ENCODE measurements around the gene MIS18BP1.
A peak's percentile ranks its signal among the peaks of the same experiment; 100 is the strongest.
"Not testable (repeated sequence)": the region's sequence is repeated elsewhere in the genome, so short reads cannot be mapped to it uniquely, and the experiment has no call there.

The MIS18BP1 gene

DNA sequence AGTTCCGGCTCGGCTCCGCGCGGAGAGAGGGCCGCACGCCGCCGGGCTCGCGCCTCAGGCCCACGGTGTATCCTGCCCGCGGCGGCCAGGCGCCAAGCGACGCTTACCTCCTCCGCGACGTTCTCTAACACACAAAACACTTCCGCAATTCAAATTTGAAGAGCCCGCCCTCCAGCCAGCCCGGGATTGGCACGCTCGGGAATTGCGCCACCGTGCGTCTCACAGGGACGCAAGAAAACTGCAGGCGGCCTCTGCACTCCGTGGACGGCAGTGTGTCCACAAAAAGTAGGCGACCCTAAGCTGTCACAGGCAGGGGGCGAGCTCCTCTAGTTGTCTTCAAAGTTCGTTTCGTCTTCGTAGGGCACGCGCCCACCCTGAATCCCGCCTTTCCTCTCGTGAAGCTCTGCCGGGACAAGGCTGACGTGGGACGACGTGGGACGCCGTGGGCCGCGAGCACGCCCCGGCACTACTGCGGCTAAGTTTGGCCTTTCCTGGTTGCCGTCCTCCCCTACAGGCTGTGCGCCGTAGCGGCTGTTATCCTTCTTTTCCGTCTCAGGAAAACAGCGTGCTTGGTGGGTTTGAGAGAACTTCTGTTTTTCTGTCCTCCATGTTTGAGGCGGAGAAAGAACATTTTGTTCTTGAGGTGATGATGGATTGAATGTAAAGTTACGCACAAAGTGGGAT is at the start of gene MIS18BP1:
Gene MIS18BP1 (minus strand): TSS at position 133 of the 684 bp plus-strand sequence. CDS start 5,916 bp downstream, outside the sequence.
- peaks cover 12% of the 10 kb centered on the region for H3K27me3 Mint-ChIP-seq (ENCODE audit: low read depth, poor library complexity)
- peak within 1 kb of the TSS; percentile 95 for H3K4me3 Mint-ChIP-seq
- DNase-seq = peak; percentile 93
- peaks cover 17% of the 10 kb centered on the region for H3K36me3 Mint-ChIP-seq (ENCODE audit: low read depth)
- peaks cover 49% of the 10 kb centered on the region for H3K9me3 Mint-ChIP-seq
- TF ChIP-seq, protein P1, sequence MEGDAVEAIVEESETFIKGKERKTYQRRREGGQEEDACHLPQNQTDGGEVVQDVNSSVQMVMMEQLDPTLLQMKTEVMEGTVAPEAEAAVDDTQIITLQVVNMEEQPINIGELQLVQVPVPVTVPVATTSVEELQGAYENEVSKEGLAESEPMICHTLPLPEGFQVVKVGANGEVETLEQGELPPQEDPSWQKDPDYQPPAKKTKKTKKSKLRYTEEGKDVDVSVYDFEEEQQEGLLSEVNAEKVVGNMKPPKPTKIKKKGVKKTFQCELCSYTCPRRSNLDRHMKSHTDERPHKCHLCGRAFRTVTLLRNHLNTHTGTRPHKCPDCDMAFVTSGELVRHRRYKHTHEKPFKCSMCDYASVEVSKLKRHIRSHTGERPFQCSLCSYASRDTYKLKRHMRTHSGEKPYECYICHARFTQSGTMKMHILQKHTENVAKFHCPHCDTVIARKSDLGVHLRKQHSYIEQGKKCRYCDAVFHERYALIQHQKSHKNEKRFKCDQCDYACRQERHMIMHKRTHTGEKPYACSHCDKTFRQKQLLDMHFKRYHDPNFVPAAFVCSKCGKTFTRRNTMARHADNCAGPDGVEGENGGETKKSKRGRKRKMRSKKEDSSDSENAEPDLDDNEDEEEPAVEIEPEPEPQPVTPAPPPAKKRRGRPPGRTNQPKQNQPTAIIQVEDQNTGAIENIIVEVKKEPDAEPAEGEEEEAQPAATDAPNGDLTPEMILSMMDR (IDR thresholded peaks at IDR 0.05) = peak; percentile 75
- H3K27ac Mint-ChIP-seq = peak within 1 kb of the TSS; percentile 99
- peaks cover 10% of the 10 kb centered on the region for H3K4me1 Mint-ChIP-seq

DNA sequence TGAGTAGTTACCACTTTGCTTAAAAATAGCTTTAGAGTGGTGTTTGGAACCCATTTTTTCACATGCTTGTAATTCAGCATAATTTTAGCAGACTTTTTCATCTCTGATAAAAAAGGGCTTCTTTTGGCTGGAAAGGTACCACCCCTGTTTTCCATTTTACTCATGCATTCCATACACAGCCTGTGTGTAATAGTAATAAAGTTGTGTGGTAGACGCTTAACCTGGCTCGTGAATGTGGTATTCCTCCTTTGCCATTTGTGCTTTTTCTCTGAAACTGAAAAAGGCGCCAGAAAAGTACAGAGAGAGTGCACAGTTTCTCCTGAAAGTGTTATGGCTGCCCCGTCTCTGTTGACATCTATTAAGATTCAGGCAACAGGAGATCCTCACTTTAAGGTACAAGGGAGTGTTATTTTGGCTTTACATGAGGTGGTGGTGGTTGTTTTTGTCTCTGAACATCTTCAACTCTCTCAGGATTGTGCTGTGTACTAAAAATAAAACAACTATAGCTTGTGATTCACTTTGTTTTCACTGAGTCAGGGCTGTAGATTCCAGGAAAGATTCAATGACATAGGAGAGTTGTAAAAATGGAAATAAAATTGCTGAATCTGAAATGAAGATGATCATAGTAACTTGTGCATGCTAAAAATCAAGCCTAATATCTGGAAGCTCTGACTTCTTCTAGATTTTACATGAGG is 45.6 kb upstream of the MIS18BP1 start:
- H3K36me3 Mint-ChIP-seq (ENCODE audit: low read depth) = no peaks in the 10 kb centered on the region
- TF ChIP-seq, protein P1 (IDR thresholded peaks at IDR 0.05) = no peak
- no peak overlapping the region for H3K4me3 Mint-ChIP-seq
- no peak for DNase-seq
- no peaks in the 10 kb centered on the region for H3K27me3 Mint-ChIP-seq (ENCODE audit: low read depth, poor library complexity)
- H3K9me3 Mint-ChIP-seq = peaks cover 7% of the 10 kb centered on the region
- no peaks in the 10 kb centered on the region for H3K4me1 Mint-ChIP-seq
- no peak overlapping the region for H3K27ac Mint-ChIP-seq

DNA sequence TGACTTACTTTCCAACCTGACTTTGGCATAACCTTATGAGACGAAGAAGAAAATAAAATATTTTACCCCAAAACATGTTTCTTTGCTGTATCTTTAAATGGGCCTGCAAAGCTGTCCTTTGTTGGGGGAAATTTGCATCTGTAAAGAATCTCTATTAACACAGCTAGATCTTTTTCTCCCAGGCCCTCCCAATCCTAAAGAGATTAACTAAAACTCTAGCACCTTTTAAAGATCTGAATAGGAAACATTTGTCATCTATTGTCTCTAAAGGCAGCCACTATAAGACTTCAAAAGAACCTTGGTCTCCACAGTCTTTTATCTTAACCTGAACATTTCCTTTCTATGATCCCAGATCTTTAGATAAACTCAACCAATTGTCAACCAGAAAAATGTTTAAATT is 41.8 kb upstream of the MIS18BP1 start:
- not testable (repeated sequence) for H3K9me3 Mint-ChIP-seq; H3K4me1 Mint-ChIP-seq; H3K4me3 Mint-ChIP-seq; H3K36me3 Mint-ChIP-seq (ENCODE audit: low read depth); H3K27me3 Mint-ChIP-seq (ENCODE audit: low read depth, poor library complexity); DNase-seq; H3K27ac Mint-ChIP-seq

DNA sequence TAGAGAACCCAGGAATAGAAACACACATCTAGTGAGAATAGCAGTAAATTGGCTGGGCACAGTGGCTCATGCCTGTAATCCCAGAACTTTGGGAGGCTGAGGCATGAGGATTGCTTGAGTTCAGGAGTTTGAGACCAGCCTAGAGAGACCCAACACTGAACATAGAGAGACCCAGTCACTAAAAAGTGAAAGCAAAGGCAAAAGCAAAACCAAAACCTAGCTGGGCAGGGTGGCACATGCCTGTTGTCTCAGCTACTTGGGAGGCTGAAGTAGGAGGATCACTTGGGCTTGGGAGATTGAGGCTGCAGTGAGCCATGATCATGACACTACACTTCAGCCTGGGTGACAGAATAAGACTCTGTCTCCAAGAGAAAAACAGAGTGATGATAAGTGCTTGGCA is 37.5 kb upstream of the MIS18BP1 start:
- H3K4me3 Mint-ChIP-seq = no peak overlapping the region
- H3K9me3 Mint-ChIP-seq = no peaks in the 10 kb centered on the region
- no peak overlapping the region for H3K27ac Mint-ChIP-seq
- no peaks in the 10 kb centered on the region for H3K27me3 Mint-ChIP-seq (ENCODE audit: low read depth, poor library complexity)
- H3K4me1 Mint-ChIP-seq = no peaks in the 10 kb centered on the region
- H3K36me3 Mint-ChIP-seq (ENCODE audit: low read depth) = no peaks in the 10 kb centered on the region
- TF ChIP-seq, protein P1 (IDR thresholded peaks at IDR 0.05) = no peak
- DNase-seq = no peak

DNA sequence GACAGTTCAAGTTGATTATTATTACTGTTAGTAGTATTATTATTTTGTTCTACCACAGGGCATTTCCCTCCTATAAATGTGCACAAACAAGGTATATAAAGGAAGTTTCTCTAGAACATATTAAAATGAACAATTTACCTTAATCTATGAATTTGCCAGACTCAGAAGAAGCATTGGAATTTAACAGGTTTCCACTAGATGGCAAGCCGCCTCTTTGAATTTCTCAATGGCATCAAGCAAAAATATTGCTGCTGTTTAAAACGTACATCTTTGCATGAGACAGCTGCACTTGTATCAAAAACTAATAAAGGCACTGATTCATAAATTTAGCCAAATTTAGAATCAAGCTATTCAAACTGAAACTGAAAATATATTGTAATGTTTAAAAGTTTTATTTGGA is 34.6 kb upstream of the MIS18BP1 start:
- Mint-ChIP-seq H3K27me3 (ENCODE audit: low read depth, poor library complexity) (no peaks in the 10 kb centered on the region), H3K36me3 (ENCODE audit: low read depth) (no peaks in the 10 kb centered on the region), H3K9me3 (peaks cover 9% of the 10 kb centered on the region), H3K27ac (no peak overlapping the region), H3K4me1 (no peaks in the 10 kb centered on the region), H3K4me3 (no peak overlapping the region)
- DNase-seq = no peak
- TF ChIP-seq, protein P1 (IDR thresholded peaks at IDR 0.05) = no peak

DNA sequence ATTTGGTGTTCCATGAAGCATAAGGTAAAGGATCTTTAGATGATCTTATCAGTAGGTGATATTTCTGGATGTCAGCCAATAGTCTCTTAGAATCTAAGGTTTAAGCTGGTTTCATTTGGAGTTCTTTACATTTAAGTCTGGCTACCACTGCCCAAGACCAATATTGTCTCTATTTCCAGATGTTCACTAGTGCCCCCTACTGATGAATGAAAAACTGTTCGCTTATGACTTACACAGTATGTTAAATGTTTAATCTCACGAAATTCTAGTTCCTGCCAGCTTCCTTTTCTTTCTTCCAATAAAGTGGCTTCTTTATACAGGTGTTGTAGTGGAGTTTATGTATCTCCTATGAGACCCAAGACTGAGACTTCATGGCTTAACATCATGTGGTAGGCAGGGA is 31.8 kb upstream of the MIS18BP1 start:
- DNase-seq = no peak
- TF ChIP-seq, protein P1 (IDR thresholded peaks at IDR 0.05) = no peak
- Mint-ChIP-seq H3K4me3 (no peak overlapping the region), H3K36me3 (ENCODE audit: low read depth) (peaks cover 5% of the 10 kb centered on the region), H3K27ac (no peak overlapping the region), H3K4me1 (no peaks in the 10 kb centered on the region), H3K9me3 (peaks cover 31% of the 10 kb centered on the region), H3K27me3 (ENCODE audit: low read depth, poor library complexity) (peaks cover 3% of the 10 kb centered on the region)

DNA sequence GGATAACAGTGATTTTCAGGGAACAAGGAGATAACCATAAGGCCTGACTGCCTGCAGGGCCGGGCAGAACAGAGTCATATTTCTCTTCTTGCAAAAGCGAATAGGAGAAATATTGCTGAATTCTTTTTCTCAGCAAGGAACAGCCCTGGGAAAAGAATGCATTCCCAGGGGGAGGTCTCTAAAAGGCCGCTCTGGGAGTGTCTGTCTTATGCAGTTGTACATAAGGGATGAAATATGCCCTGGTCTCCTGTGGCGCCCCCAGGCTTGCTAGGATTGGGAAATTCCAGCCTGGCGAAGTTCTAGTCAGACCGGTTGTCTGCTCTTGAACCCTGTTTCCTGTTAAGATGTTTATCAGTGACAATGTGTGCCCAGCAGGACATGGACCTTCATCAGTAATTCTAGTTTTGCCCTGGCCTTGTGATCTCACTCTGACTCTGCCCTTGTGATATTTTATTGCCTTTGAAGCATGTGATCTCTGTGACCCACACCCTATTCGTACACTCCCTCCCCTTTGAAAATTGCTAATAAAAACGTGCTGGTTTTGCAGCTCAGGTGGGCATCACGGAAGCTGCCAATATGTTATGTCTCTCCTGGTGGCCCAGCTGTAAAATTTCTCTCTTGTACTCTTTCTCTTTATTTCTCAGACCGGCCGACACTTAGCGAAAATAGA is 28.9 kb upstream of the MIS18BP1 start:
- H3K9me3 Mint-ChIP-seq = peaks cover 31% of the 10 kb centered on the region
- peak; percentile 15 for DNase-seq
- H3K4me1 Mint-ChIP-seq; H3K27ac Mint-ChIP-seq; H3K36me3 Mint-ChIP-seq (ENCODE audit: low read depth); H3K4me3 Mint-ChIP-seq; H3K27me3 Mint-ChIP-seq (ENCODE audit: low read depth, poor library complexity): not testable (repeated sequence)
